ENCODE data around the gene SGCA. TPM values are rescaled to one million over a fixed set of nuclear protein-coding genes. Genes with fewer than 3 reads are reported as not detected.

SGCA gene
- total RNA-seq, 1 donor from 2014 or later, result 159 TPM

Other genes with a start within 250 kb of the SGCA start
- gene DLX4, start 196.8 kb upstream of the SGCA start, total RNA-seq, result 0.16 TPM
- not detected for gene DLX3, start 170.8 kb upstream of the SGCA start, total RNA-seq
- gene ITGA3, start 109.9 kb upstream of the SGCA start, total RNA-seq, result 57.8 TPM
- gene PDK2, start 70.7 kb upstream of the SGCA start, total RNA-seq, result 131 TPM
- 4.4 TPM for gene SAMD14, start 35.8 kb upstream of the SGCA start, total RNA-seq
- gene PPP1R9B, start 15.3 kb upstream of the SGCA start, total RNA-seq, result 46.1 TPM
- gene COL1A1, start 35.6 kb downstream of the SGCA start, total RNA-seq, result 142 TPM
- not detected for gene TMEM92, start 108.5 kb downstream of the SGCA start, total RNA-seq
- 10.8 TPM for gene XYLT2, start 180.1 kb downstream of the SGCA start, total RNA-seq
- gene MRPL27, start 207.2 kb downstream of the SGCA start, total RNA-seq, result 61.4 TPM
- gene EME1, start 207.2 kb downstream of the SGCA start, total RNA-seq, result 0.35 TPM
- 32.9 TPM for gene LRRC59, start 231.5 kb downstream of the SGCA start, total RNA-seq

All from cardiac septum (tissue), 1 donor.